ENCODE measurements around the gene MRTFA.

Gene MRTFA

DNA sequence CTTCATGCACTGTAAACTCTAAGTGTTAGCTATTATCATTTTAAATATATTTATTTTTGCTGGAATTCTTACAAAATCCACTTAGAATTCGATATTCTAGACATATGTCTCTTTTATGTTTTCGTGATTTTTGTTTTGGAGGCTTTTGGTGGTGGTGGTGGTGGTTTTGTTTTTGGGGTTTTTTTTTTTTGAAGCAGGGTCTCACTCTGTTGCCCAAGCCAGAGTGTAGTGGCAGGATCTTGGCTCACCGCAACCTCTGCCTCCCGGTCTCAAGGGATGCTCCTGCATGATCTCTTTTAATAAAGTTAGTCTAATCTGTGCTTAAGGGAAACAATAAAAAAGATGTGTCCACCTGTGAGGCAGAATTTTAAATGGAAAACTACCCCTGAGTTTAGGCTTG lies 117.7 kb downstream of the MRTFA start:
- no peak for TF ChIP-seq SP1 (IDR thresholded peaks at IDR 0.05)
- TF ChIP-seq NFRKB (IDR thresholded peaks at IDR 0.05): no peak
- TF ChIP-seq ZNF384 (IDR thresholded peaks at IDR 0.05): no peak
- TF ChIP-seq FOXK2 (IDR thresholded peaks at IDR 0.05): no peak
- TF ChIP-seq HDGF (IDR thresholded peaks at IDR 0.05; ENCODE audit: borderline replicate concordance): no peak
- TF ChIP-seq FOXA1 (IDR thresholded peaks at IDR 0.05): no peak
- no peak for TF ChIP-seq ELF4 (IDR thresholded peaks at IDR 0.05)
- no peak for TF ChIP-seq SUZ12 (IDR thresholded peaks at IDR 0.05)
- no peak for TF ChIP-seq L3MBTL2 (conservative IDR thresholded peaks at IDR 0.05)
- no peak for TF ChIP-seq PKNOX1 (IDR thresholded peaks at IDR 0.05)
- no peak for TF ChIP-seq ARNT (IDR thresholded peaks at IDR 0.05)
- TF ChIP-seq LEF1 (IDR thresholded peaks at IDR 0.05; ENCODE audit: borderline replicate concordance): no peak
- TF ChIP-seq FOXM1 (IDR thresholded peaks at IDR 0.05; ENCODE audit: borderline replicate concordance): no peak
- TF ChIP-seq TARDBP (IDR thresholded peaks at IDR 0.05): no peak
- no peak for TF ChIP-seq CTBP1 (IDR thresholded peaks at IDR 0.05; ENCODE audit: borderline replicate concordance)
- TF ChIP-seq BHLHE40 (IDR thresholded peaks at IDR 0.05; ENCODE audit: borderline replicate concordance): no peak
- no peak for DNase-seq (ENCODE audit: extremely low spot score)
- POLR2A ChIA-PET: interaction anchor here (1.4 kb wide), 1 partner anchor 133 kb away, joined by 4 read pairs; no protein-coding TSS in a partner anchor
- CTCF ChIA-PET: no interaction called here

DNA sequence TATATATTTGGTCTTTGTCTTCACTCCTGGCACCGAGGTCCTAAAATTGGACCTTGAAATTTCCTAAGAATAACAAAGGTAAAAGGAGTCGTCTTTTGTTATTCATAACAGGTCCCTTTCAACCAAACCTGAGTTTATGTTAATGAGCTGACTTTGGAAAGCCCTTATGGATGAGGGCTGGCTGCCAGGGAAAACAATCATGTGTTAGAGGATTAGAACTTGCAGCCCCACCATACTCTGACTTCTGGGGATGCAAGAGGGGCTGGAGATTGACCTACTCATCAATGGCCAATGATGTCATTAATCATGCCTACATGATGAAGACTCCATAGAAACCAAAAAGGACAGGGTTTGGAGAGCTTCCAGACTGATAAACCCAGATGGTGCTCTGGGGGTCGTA lies 118.9 kb downstream of the MRTFA start:
- ChIA-PET CTCF (interaction anchor here (0.6 to 2.4 kb wide), 4 partner anchors 9 to 128 kb away, joined by 3 to 13 read pairs (median 4); no protein-coding TSS in a partner anchor), POLR2A (interaction anchor here (1.6 kb wide), 1 partner anchor 134 kb away, joined by 5 read pairs; no protein-coding TSS in a partner anchor)
- DNase-seq (ENCODE audit: extremely low spot score): no peak
- no peak for TF ChIP-seq PKNOX1 (IDR thresholded peaks at IDR 0.05)
- TF ChIP-seq ARNT (IDR thresholded peaks at IDR 0.05): no peak
- no peak for TF ChIP-seq SP1 (IDR thresholded peaks at IDR 0.05)

DNA sequence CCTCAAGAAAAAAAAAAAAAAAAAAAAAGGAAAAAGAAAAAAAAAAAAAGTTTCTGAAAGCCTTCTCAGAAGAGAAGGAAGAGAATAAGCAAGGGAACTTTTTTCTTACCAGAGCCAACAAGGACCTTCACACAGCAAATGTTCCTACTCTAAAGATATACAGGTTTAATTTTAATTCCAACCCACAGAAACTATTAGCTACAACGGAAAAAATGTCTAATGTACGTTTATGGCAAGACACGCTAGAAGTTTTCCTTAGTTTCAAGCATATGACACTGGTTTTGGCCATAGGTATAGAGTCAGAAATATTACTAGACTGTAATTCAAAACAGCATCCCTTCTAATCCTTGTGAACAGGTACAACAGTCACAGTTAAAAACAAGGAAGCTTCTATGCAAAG lies 120.1 kb downstream of the MRTFA start:
- no peak for DNase-seq (ENCODE audit: extremely low spot score)
- TF ChIP-seq LEF1 (IDR thresholded peaks at IDR 0.05; ENCODE audit: borderline replicate concordance): no peak
- CTCF ChIA-PET: interaction anchor here (0.6 to 2.4 kb wide), 4 partner anchors 9 to 30 kb away, joined by 3 to 13 read pairs (median 5); no protein-coding TSS in a partner anchor
- POLR2A ChIA-PET: interaction anchor here (1.6 kb wide), 1 partner anchor 135 kb away, joined by 5 read pairs; no protein-coding TSS in a partner anchor

- ChIA-PET POLR2A (interaction anchor here (0.7 to 2.2 kb wide), 6 partner anchors 12 to 139 kb away, joined by 3 to 11 read pairs (median 4); partner anchors contain the start of gene MRTFA), CTCF (interaction anchor here (0.6 to 1.4 kb wide), 3 partner anchors 13 to 134 kb away, joined by 3 to 15 read pairs (median 4); no protein-coding TSS in a partner anchor)
- no peak for DNase-seq (ENCODE audit: extremely low spot score)
- TF ChIP-seq L3MBTL2 (conservative IDR thresholded peaks at IDR 0.05): no peak
- no peak for TF ChIP-seq FOXM1 (IDR thresholded peaks at IDR 0.05; ENCODE audit: borderline replicate concordance)
- TF ChIP-seq NFRKB (IDR thresholded peaks at IDR 0.05): no peak
- no peak for TF ChIP-seq FOXK2 (IDR thresholded peaks at IDR 0.05)
- TF ChIP-seq LEF1 (IDR thresholded peaks at IDR 0.05; ENCODE audit: borderline replicate concordance): no peak
- TF ChIP-seq FOXA1 (IDR thresholded peaks at IDR 0.05): no peak
- TF ChIP-seq PKNOX1 (IDR thresholded peaks at IDR 0.05): no peak
- TF ChIP-seq BHLHE40 (IDR thresholded peaks at IDR 0.05; ENCODE audit: borderline replicate concordance): no peak
- TF ChIP-seq ARNT (IDR thresholded peaks at IDR 0.05): no peak
- no peak for TF ChIP-seq CTBP1 (IDR thresholded peaks at IDR 0.05; ENCODE audit: borderline replicate concordance)
- no peak for TF ChIP-seq ZNF384 (IDR thresholded peaks at IDR 0.05)
- no peak for TF ChIP-seq TARDBP (IDR thresholded peaks at IDR 0.05)
- TF ChIP-seq ELF4 (IDR thresholded peaks at IDR 0.05): no peak
- no peak for TF ChIP-seq SUZ12 (IDR thresholded peaks at IDR 0.05)
- TF ChIP-seq HDGF (IDR thresholded peaks at IDR 0.05; ENCODE audit: borderline replicate concordance): no peak
- TF ChIP-seq SP1 (IDR thresholded peaks at IDR 0.05): no peak
Measured at GRCh38 chr22:40512426-40513136, 123.9 kb downstream of the MRTFA start.

DNA sequence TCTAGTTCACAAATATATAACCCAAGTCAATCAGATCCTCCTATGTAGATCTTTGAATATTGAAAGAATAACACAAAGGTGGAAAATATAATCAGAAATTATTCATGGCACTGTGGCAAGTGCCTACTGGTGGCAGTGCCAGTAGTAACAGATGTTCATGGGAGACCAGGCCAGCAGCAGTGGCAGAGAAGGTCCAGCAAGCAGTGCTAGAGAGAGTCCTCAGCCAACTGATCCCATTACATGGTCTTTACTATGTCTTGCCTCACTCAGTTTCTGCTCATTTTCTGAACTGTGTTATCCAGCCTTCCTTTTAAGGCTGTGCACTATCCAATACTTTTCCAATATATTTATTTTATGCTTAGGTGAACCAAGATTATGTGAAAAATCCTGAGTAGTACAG lies 124.9 kb downstream of the MRTFA start:
- no peak for DNase-seq (ENCODE audit: extremely low spot score)
- ChIA-PET POLR2A (interaction anchor here (2.2 kb wide), 1 partner anchor 140 kb away, joined by 11 read pairs; no protein-coding TSS in a partner anchor), CTCF (no interaction called here)
- TF ChIP-seq ELF4 (IDR thresholded peaks at IDR 0.05) (no peak), FOXM1 (IDR thresholded peaks at IDR 0.05; ENCODE audit: borderline replicate concordance) (no peak), FOXA1 (IDR thresholded peaks at IDR 0.05) (no peak), PKNOX1 (IDR thresholded peaks at IDR 0.05) (no peak), SUZ12 (IDR thresholded peaks at IDR 0.05) (no peak), FOXK2 (IDR thresholded peaks at IDR 0.05) (no peak), LEF1 (IDR thresholded peaks at IDR 0.05; ENCODE audit: borderline replicate concordance) (no peak), ZNF384 (IDR thresholded peaks at IDR 0.05) (no peak), L3MBTL2 (conservative IDR thresholded peaks at IDR 0.05) (no peak), NFRKB (IDR thresholded peaks at IDR 0.05) (no peak), CTBP1 (IDR thresholded peaks at IDR 0.05; ENCODE audit: borderline replicate concordance) (no peak), ARNT (IDR thresholded peaks at IDR 0.05) (no peak), TARDBP (IDR thresholded peaks at IDR 0.05) (no peak), HDGF (IDR thresholded peaks at IDR 0.05; ENCODE audit: borderline replicate concordance) (no peak), BHLHE40 (IDR thresholded peaks at IDR 0.05; ENCODE audit: borderline replicate concordance) (no peak)
